ENCODE data around the gene GPR176. TPM values are rescaled to one million over a fixed set of nuclear protein-coding genes. Genes with fewer than 3 reads are reported as not detected.

Gene GPR176
- polyA plus RNA-seq, 3 donors, result 0.08 to 0.18 TPM; not detected in 1

- Histone ChIP-seq H3K27ac (ENCODE audit: low read depth in 1 of 2, low read length in 2 of 2) (no peak overlapping the region), H3K4me3 (replicated peaks in 1 of 3; ENCODE audit: low read depth in 2 of 3, low read length in 3 of 3) (no peak overlapping the region), H3K9me3 (replicated peaks in 1 of 2; ENCODE audit: control insufficient read depth in 1 of 2, insufficient read depth in 1 of 2, low read length in 2 of 2) (no peaks in the 10 kb centered on the region), H3K4me1 (ENCODE audit: control insufficient read depth in 1 of 2, insufficient read depth in 2 of 2, low read length in 2 of 2) (peaks cover 11 to 12% of the 10 kb centered on the region in 2 donors), H3K4me2 (replicated peaks; ENCODE audit: extremely low read depth, low read length, poor library complexity, severe bottlenecking) (no peak overlapping the region), H3K36me3 (replicated peaks in 1 of 2; ENCODE audit: control insufficient read depth in 1 of 2, insufficient read depth in 2 of 2, low read length in 2 of 2) (no peaks in the 10 kb centered on the region), H3K27me3 (ENCODE audit: control insufficient read depth in 2 of 2, insufficient read depth in 2 of 2, low read length in 2 of 2) (peaks cover 0 to 3% of the 10 kb centered on the region in 2 donors), H2AFZ (ENCODE audit: insufficient read depth, low read depth, low read length, poor library complexity, severe bottlenecking) (no peak overlapping the region), H3K79me2 (ENCODE audit: insufficient read depth, low read length) (no peaks in the 10 kb centered on the region), H4K20me1 (ENCODE audit: insufficient read depth, low read length) (no peaks in the 10 kb centered on the region), H3K9ac (ENCODE audit: insufficient read depth, low read length, poor library complexity, severe bottlenecking) (no peak overlapping the region)
- Mint-ChIP-seq H3K4me1 (peaks cover 16% of the 10 kb centered on the region), H3K27me3 (ENCODE audit: low read depth in 3 of 3) (peaks cover 2 to 8% (median 7%) of the 10 kb centered on the region in 3 donors), H3K27ac (no peak overlapping the region), H3K36me3 (no peaks in the 10 kb centered on the region), H3K4me3 (no peak overlapping the region), H3K9me3 (no peaks in the 10 kb centered on the region)
- 100% methylated on average over 1 of the region's 6 CpGs for WGBS (ENCODE audit: insufficient coverage)
- intact Hi-C loops (cut with micrococcal nuclease), result no loop called here
- TF ChIP-seq CTCF (IDR thresholded peaks at IDR 0.05), result no peak
- no peak for DNase-seq
Observed at GRCh38 chr15:39798382-39798781, 121.7 kb downstream of the GPR176 start.

GRCh38 chr15:39797407-39797806 lies 122.7 kb downstream of the GPR176 start:
- TF ChIP-seq CTCF (IDR thresholded peaks at IDR 0.05), result no peak
- Mint-ChIP-seq H3K4me1 (peaks cover 16% of the 10 kb centered on the region), H3K9me3 (no peaks in the 10 kb centered on the region), H3K27me3 (ENCODE audit: low read depth in 3 of 3) (peaks cover 2 to 8% (median 7%) of the 10 kb centered on the region in 3 donors), H3K4me3 (no peak overlapping the region), H3K36me3 (no peaks in the 10 kb centered on the region), H3K27ac (no peak overlapping the region)
- Histone ChIP-seq H3K9ac (ENCODE audit: insufficient read depth, low read length, poor library complexity, severe bottlenecking) (no peak overlapping the region), H3K79me2 (ENCODE audit: insufficient read depth, low read length) (no peaks in the 10 kb centered on the region), H3K36me3 (replicated peaks in 1 of 2; ENCODE audit: control insufficient read depth in 1 of 2, insufficient read depth in 2 of 2, low read length in 2 of 2) (no peaks in the 10 kb centered on the region), H3K4me3 (replicated peaks in 1 of 3; ENCODE audit: low read depth in 2 of 3, low read length in 3 of 3) (no peak overlapping the region), H4K20me1 (ENCODE audit: insufficient read depth, low read length) (no peaks in the 10 kb centered on the region), H3K4me1 (ENCODE audit: control insufficient read depth in 1 of 2, insufficient read depth in 2 of 2, low read length in 2 of 2) (peaks cover 11 to 12% of the 10 kb centered on the region in 2 donors), H3K9me3 (replicated peaks in 1 of 2; ENCODE audit: control insufficient read depth in 1 of 2, insufficient read depth in 1 of 2, low read length in 2 of 2) (no peaks in the 10 kb centered on the region), H3K27ac (ENCODE audit: low read depth in 1 of 2, low read length in 2 of 2) (no peak overlapping the region), H2AFZ (ENCODE audit: insufficient read depth, low read depth, low read length, poor library complexity, severe bottlenecking) (no peak overlapping the region), H3K27me3 (ENCODE audit: control insufficient read depth in 2 of 2, insufficient read depth in 2 of 2, low read length in 2 of 2) (peaks cover 0 to 3% of the 10 kb centered on the region in 2 donors), H3K4me2 (replicated peaks; ENCODE audit: extremely low read depth, low read length, poor library complexity, severe bottlenecking) (no peak overlapping the region)
- WGBS (ENCODE audit: insufficient coverage), result 87% methylated on average over 5 of the region's 6 CpGs
- no peak for DNase-seq
- intact Hi-C loops (cut with micrococcal nuclease), result no loop called here
